Measurements from ENCODE around the gene PALD1.

The PALD1 gene

GRCh38 chr10:70544431-70545340, 66.1 kb downstream of the PALD1 start:
- no peak for TF ChIP-seq GATA1 (IDR thresholded peaks at IDR 0.05; ENCODE audit: low read depth, low read length)
- no peak for TF ChIP-seq POLR2A (IDR thresholded peaks at IDR 0.05; ENCODE audit: low read length)
- DNase-seq = no peak

GRCh38 chr10:70546584-70546983, 68.0 kb downstream of the PALD1 start:
- DNase-seq = peak in 1 of 2 experiments; percentile 27
- no peak for TF ChIP-seq POLR2A (IDR thresholded peaks at IDR 0.05; ENCODE audit: low read length)
- no peak for TF ChIP-seq GATA1 (IDR thresholded peaks at IDR 0.05; ENCODE audit: low read depth, low read length)

DNA sequence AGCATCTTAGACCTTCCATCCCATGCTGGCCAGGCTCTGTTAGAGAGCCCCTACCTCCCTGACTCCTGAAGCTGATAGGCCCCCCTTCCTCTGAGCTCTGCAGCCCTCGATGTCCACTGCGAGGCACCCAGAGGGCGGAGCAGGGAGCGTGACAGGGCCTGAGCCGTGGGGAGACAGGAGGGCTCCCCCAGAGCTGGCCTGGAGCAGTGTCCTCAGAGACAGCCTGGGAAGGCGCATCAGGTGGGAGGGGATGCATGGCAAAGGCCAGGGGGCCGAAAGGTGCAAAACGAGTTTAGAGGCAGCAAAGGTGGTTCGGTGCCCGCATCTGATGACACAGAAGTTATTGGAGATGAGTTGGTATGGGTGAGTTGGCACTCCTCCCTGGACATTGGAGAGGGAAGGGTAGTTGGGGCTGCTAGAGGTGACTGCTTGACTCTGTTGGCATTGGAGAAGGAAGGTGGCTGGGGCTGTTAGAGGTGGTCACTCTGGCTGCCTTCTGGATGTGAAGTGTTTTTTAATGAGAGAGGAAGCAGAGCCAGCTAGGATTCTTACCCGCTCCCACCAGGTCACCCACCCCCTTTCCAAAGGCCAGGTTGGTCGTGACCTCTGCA, 70.9 kb downstream of the PALD1 start:
- no peak for DNase-seq
- TF ChIP-seq POLR2A (IDR thresholded peaks at IDR 0.05; ENCODE audit: low read length) (no peak), GATA1 (IDR thresholded peaks at IDR 0.05; ENCODE audit: low read depth, low read length) (no peak)

- DNase-seq = peak; percentile 52 to 76
- no peak for TF ChIP-seq POLR2A (IDR thresholded peaks at IDR 0.05; ENCODE audit: low read length)
- no peak for TF ChIP-seq GATA1 (IDR thresholded peaks at IDR 0.05; ENCODE audit: low read depth, low read length)
These were observed 71.4 kb downstream of the PALD1 start for GRCh38 chr10:70549962-70550458.

GRCh38 chr10:70550459-70550858, 71.9 kb downstream of the PALD1 start:
- TF ChIP-seq POLR2A (IDR thresholded peaks at IDR 0.05; ENCODE audit: low read length) = no peak
- no peak for TF ChIP-seq GATA1 (IDR thresholded peaks at IDR 0.05; ENCODE audit: low read depth, low read length)
- DNase-seq = no peak

- no peak for TF ChIP-seq POLR2A (IDR thresholded peaks at IDR 0.05; ENCODE audit: low read length)
- no peak for TF ChIP-seq GATA1 (IDR thresholded peaks at IDR 0.05; ENCODE audit: low read depth, low read length)
- DNase-seq = no peak
These were observed 72.9 kb downstream of the PALD1 start for GRCh38 chr10:70551466-70551865.

DNA sequence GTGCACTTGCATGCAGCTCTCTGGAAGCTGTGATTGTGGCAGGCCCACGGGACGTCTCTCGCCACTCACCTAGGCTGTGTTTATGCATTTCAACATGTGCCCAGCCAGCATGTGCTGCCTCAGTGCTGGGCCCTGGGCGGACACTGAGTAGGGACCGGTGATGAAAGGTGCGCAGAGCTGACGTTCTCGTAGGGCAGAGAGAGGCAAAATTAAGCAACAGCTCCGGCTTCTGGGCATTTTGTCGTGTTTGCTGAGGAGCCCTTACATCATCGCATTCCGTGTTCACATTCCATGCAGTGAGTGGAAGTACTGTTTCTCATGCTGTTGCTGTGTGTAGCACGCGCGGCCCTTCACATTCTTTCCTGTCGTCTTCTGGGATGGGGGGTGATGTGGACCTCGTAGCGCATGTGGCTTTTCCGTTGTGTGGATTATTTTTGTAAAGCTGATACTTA, 73.4 kb downstream of the PALD1 start:
- no peak for DNase-seq
- no peak for TF ChIP-seq POLR2A (IDR thresholded peaks at IDR 0.05; ENCODE audit: low read length)
- TF ChIP-seq GATA1 (IDR thresholded peaks at IDR 0.05; ENCODE audit: low read depth, low read length) = no peak

- no peak for DNase-seq
- no peak for TF ChIP-seq GATA1 (IDR thresholded peaks at IDR 0.05; ENCODE audit: low read depth, low read length)
- TF ChIP-seq POLR2A (IDR thresholded peaks at IDR 0.05; ENCODE audit: low read length) = no peak
These were observed 74.0 kb downstream of the PALD1 start for GRCh38 chr10:70552586-70552985.

DNA sequence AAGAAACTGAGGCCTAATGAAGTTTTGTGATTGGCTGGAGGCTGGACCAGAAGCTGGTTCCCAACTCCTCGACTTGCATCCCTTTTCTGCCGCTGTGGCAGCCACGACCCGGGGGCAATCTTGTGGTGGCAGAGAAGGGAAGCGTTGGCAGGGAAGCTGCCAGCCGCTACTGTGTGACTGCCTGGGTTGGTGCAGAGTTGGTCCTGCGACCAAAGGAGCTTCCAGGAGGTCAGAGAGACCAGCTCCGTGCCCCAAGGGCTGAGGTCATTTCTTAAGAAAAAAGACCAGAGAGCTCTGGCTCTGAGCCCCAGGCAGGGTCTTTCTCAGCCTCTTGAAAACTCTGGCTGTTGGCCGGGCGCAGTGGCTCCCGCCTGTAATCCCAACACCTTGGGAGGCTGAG, 76.8 kb downstream of the PALD1 start:
- no peak for DNase-seq
- TF ChIP-seq GATA1 (IDR thresholded peaks at IDR 0.05; ENCODE audit: low read depth, low read length) (no peak), POLR2A (IDR thresholded peaks at IDR 0.05; ENCODE audit: low read length) (no peak)

DNA sequence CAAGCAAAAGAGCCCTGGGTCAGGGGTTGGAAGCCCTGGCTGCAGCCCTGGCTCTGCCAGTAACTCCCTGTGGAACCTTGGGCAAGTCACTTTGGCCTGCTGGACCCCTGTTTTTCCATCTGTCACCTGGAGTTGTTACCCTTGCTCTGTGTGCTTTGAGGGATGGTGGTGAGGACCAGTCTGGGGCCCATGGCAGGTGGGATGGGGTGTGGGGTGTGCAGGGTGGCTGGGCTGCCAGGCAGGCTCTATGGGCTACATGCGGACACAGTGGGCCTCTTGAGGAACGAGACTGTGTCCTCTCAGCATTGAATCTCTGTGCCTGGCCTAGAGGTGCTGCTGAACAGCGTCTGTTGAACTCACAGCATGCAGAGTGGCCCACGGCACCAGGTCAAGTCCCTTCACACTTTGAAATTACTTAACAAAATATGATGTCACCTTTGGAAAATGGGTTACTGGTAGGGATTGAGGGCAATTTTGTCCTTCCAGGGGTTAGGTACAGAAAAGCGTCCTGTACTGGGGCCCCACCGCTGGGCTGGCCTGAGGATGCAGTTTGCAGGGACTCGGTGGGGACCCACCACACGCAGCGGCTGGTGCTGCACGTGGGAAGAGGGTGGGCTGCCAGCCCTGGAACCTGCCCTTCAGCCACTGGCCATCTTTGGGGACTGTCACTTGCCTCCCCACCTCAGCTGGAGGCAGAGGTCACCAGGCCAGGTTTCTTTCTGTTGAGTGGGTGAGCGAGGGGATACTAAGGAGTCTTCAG, 78.7 kb downstream of the PALD1 start:
- no peak for TF ChIP-seq GATA1 (IDR thresholded peaks at IDR 0.05; ENCODE audit: low read depth, low read length)
- TF ChIP-seq POLR2A (IDR thresholded peaks at IDR 0.05; ENCODE audit: low read length) = no peak
- no peak for DNase-seq

DNA sequence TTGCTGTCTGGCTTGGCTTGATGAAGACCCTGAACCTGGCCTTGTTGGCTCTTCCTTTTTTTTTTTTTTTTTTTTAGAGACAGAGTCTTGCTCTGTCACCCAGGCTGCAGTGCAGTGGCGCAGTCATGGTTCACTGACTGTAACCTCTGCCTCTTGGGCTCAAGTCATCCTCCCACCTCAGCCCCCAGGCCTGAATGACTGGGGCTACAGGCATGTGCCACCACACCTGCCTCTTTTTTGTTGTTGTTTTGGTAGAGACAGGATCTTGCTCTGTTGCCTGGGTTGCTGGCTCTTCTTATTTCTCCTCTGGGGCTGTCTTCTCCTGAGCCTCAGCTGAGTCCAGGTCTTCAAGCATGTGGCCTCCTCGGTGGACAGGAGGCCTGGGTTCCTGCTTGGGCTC, 79.3 kb downstream of the PALD1 start:
- no peak for DNase-seq

DNA sequence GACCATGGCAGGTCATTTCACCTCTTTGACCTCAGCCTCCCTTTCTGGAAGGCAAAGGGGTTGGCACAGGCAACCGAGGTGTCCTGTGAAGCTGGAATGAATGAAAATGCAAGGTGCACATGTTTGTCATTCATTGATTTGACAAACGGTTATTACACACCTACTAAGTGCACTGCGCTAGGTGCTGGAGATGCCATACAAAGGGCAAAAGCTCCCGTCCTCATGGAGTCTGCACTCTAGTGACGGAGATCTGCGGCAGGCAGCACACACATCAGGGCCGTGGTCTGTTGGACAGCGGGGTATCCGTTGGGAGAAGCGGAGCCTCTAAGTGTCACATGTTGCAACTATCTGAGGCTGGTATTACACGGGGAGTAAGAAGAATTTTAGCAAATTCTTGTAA, 79.7 kb downstream of the PALD1 start:
- no peak for TF ChIP-seq GATA1 (IDR thresholded peaks at IDR 0.05; ENCODE audit: low read depth, low read length)
- no peak for TF ChIP-seq POLR2A (IDR thresholded peaks at IDR 0.05; ENCODE audit: low read length)
- no peak for DNase-seq

More for the DNA sequence above, 79.3 kb downstream of the PALD1 start:
- TF ChIP-seq GATA1 (IDR thresholded peaks at IDR 0.05; ENCODE audit: low read depth, low read length) = no peak
- TF ChIP-seq POLR2A (IDR thresholded peaks at IDR 0.05; ENCODE audit: low read length) = no peak

- peak; percentile 48 to 49 for DNase-seq
- TF ChIP-seq GATA1 (IDR thresholded peaks at IDR 0.05; ENCODE audit: low read depth, low read length) = no peak
These were observed 80.6 kb downstream of the PALD1 start for GRCh38 chr10:70558871-70559810.

All from erythroblast (primary cell).